ENCODE results near the gene ZCCHC18. TPM values are rescaled to one million over a fixed set of nuclear protein-coding genes. Genes with fewer than 3 reads are reported as not detected.

The ZCCHC18 gene
- total and polyA plus RNA-seq, 2 donors from 2014 or later, result 0.79 to 3.3 TPM

GRCh38 chrX:104084063-104084462 lies 28.3 kb upstream of the ZCCHC18 start:
- TF ChIP-seq CTCF (IDR thresholded peaks at IDR 0.05; ENCODE audit: borderline replicate concordance, extremely low read depth, insufficient read depth), result no peak
- FAIRE-seq (no peak), DNase-seq (no peak)
- intact Hi-C loops (cut with DNase I), result no loop called here
- Histone ChIP-seq H3K27me3 (ENCODE audit: control insufficient read depth, insufficient read depth, low read length) (peaks cover 2% of the 10 kb centered on the region), H3K4me3 (ENCODE audit: low read length in 3 of 3) (no peak overlapping the region), H3K27ac (ENCODE audit: low read depth in 2 of 2, low read length in 2 of 2) (no peak overlapping the region), H3K9me3 (ENCODE audit: control insufficient read depth in 2 of 3, insufficient read depth in 1 of 3, low read length in 3 of 3) (no peaks in the 10 kb centered on the region), H3K4me1 (ENCODE audit: control insufficient read depth in 2 of 3, insufficient read depth in 2 of 3, low read depth in 1 of 3, low read length in 3 of 3) (no peaks in the 10 kb centered on the region), H3K9ac (ENCODE audit: low read length in 3 of 3) (no peak overlapping the region), H3K36me3 (ENCODE audit: control insufficient read depth in 2 of 3, insufficient read depth in 3 of 3, low read length in 3 of 3) (no peaks in the 10 kb centered on the region)

GRCh38 chrX:104084534-104085277 lies 27.6 kb upstream of the ZCCHC18 start:
- DNase-seq (no peak), FAIRE-seq (no peak)
- Histone ChIP-seq H3K36me3 (ENCODE audit: control insufficient read depth in 2 of 3, insufficient read depth in 3 of 3, low read length in 3 of 3) (no peaks in the 10 kb centered on the region), H3K4me3 (ENCODE audit: low read length in 3 of 3) (no peak overlapping the region), H3K9ac (ENCODE audit: low read length in 3 of 3) (no peak overlapping the region), H3K27ac (ENCODE audit: low read depth in 2 of 2, low read length in 2 of 2) (no peak overlapping the region), H3K27me3 (ENCODE audit: control insufficient read depth, insufficient read depth, low read length) (peaks cover 2% of the 10 kb centered on the region), H3K9me3 (ENCODE audit: control insufficient read depth in 2 of 3, insufficient read depth in 1 of 3, low read length in 3 of 3) (no peaks in the 10 kb centered on the region), H3K4me1 (ENCODE audit: control insufficient read depth in 2 of 3, insufficient read depth in 2 of 3, low read depth in 1 of 3, low read length in 3 of 3) (no peaks in the 10 kb centered on the region)
- TF ChIP-seq CTCF (IDR thresholded peaks at IDR 0.05; ENCODE audit: borderline replicate concordance, extremely low read depth, insufficient read depth), result no peak
- intact Hi-C loops (cut with DNase I), result no loop called here

- Histone ChIP-seq H3K4me1 (ENCODE audit: control insufficient read depth in 2 of 3, insufficient read depth in 2 of 3, low read depth in 1 of 3, low read length in 3 of 3) (no peaks in the 10 kb centered on the region), H3K4me3 (ENCODE audit: low read length in 3 of 3) (no peak overlapping the region), H3K9me3 (ENCODE audit: control insufficient read depth in 2 of 3, insufficient read depth in 1 of 3, low read length in 3 of 3) (no peaks in the 10 kb centered on the region), H3K27me3 (ENCODE audit: control insufficient read depth, insufficient read depth, low read length) (peaks cover 2% of the 10 kb centered on the region), H3K27ac (ENCODE audit: low read depth in 2 of 2, low read length in 2 of 2) (no peak overlapping the region), H3K9ac (ENCODE audit: low read length in 3 of 3) (no peak overlapping the region), H3K36me3 (ENCODE audit: control insufficient read depth in 2 of 3, insufficient read depth in 3 of 3, low read length in 3 of 3) (no peaks in the 10 kb centered on the region)
- DNase-seq (no peak), FAIRE-seq (no peak)
- no peak for TF ChIP-seq CTCF (IDR thresholded peaks at IDR 0.05; ENCODE audit: borderline replicate concordance, extremely low read depth, insufficient read depth)
- intact Hi-C loops (cut with DNase I), result no loop called here
Measured at GRCh38 chrX:104085477-104085876, 26.8 kb upstream of the ZCCHC18 start.
